IMR-90 (cell line): ENCODE measurements around the gene SLC25A26. TPM values are rescaled to one million over a fixed set of nuclear protein-coding genes. Genes with fewer than 3 reads are reported as not detected.

ENCODE experiments used
- ATAC-seq: fragments of 200-7000 bp; cut with Tn5 transposase; 2 replicates; pipeline ENCODE4 v1.9.1; 2020; ENCODE audit warnings: low read depth, mild to moderate bottlenecking, moderate library complexity
- BruUV-seq: library from RNA; stranded (reverse); fragments of 400-500 nt; replicated peaks from 2 replicates; lab custom pipeline; 2021; lab: Mats Ljungman, UMichigan
- CTCF ChIA-PET: fragments of 300-600 bp; formaldehyde crosslinking; extraction: SDS; loops from one replicate; lab custom pipeline; 2021; ENCODE audit warnings: antibody characterized with exemption; lab: Yijun Ruan, JAX
- POLR2A ChIA-PET: fragments of 300-600 bp; sonication (Branson Sonifier 250); formaldehyde crosslinking; loops from one replicate; lab custom pipeline; 2022; ENCODE audit warnings: antibody characterized with exemption; ENCODE audit not compliant: unreplicated experiment; lab: Charles Lee
- DNase-seq: peaks from one replicate; pipeline ENCODE4 v3.0.0; 2013
- H2AFZ ChIP-seq: replicated peaks from 2 replicates; pipeline ENCODE3; 2013; ENCODE audit warnings: low read length, mild to moderate bottlenecking; ENCODE audit not compliant: poor library complexity
- H2AK5ac ChIP-seq: 2 replicates; pipeline ENCODE4 v1.6.1; 2013; ENCODE audit warnings: low read depth, low read length, inconsistent platforms
- H2AK9ac ChIP-seq: replicated peaks from 2 replicates; pipeline ENCODE3; 2013; ENCODE audit warnings: mild to moderate bottlenecking, low read depth, low read length, moderate library complexity; ENCODE audit not compliant: poor library complexity
- H2BK120ac ChIP-seq: 2 replicates; pipeline ENCODE4 v1.6.1; 2013; ENCODE audit warnings: low read depth, low read length, inconsistent platforms
- H2BK15ac ChIP-seq: 3 replicates; pipeline ENCODE4 v1.6.1; 2013; ENCODE audit warnings: low read depth, low read length, inconsistent platforms
- H2BK20ac ChIP-seq: 2 replicates; pipeline ENCODE4 v1.6.1; 2013; ENCODE audit warnings: low read depth, mild to moderate bottlenecking, inconsistent platforms, low read length, moderate library complexity
- H2BK5ac ChIP-seq: 2 replicates; pipeline ENCODE4 v1.6.1; 2013; ENCODE audit warnings: mild to moderate bottlenecking, low read depth, low read length, inconsistent platforms; ENCODE audit not compliant: poor library complexity, severe bottlenecking
- H3K14ac ChIP-seq: replicated peaks from 2 replicates; pipeline ENCODE4 v1.6.1; 2013; ENCODE audit warnings: low read depth, low read length, inconsistent platforms
- H3K18ac ChIP-seq: 2 replicates; pipeline ENCODE4 v1.6.1; 2013; ENCODE audit warnings: low read depth, low read length, control low read depth
- H3K23ac ChIP-seq: 2 replicates; pipeline ENCODE4 v1.6.1; 2013; ENCODE audit warnings: low read depth, low read length, inconsistent platforms
- H3K27ac ChIP-seq: 2 replicates; pipeline ENCODE4 v1.5.1; 2013; ENCODE audit warnings: mild to moderate bottlenecking, control low read depth, low read length; ENCODE audit not compliant: insufficient read depth
- H3K27me3 ChIP-seq: 2 replicates; pipeline ENCODE4 v1.6.1; 2013; ENCODE audit warnings: low read length; ENCODE audit not compliant: control insufficient read depth, insufficient read depth
- H3K36me3 ChIP-seq: 2 replicates; pipeline ENCODE4 v1.6.1; 2013; ENCODE audit warnings: low read length, mixed read lengths; ENCODE audit not compliant: control insufficient read depth, insufficient read depth
- H3K4ac ChIP-seq: 2 replicates; pipeline ENCODE4 v1.6.1; 2013; ENCODE audit warnings: low read depth, low read length, inconsistent platforms
- H3K4me1 ChIP-seq: 2 replicates; pipeline ENCODE4 v1.6.1; 2013; ENCODE audit warnings: low read length, mixed read lengths; ENCODE audit not compliant: control insufficient read depth, insufficient read depth
- H3K4me2 ChIP-seq: 2 replicates; pipeline ENCODE4 v1.6.1; 2013; ENCODE audit warnings: low read depth, mild to moderate bottlenecking, control low read depth, low read length, moderate library complexity
- H3K4me3 ChIP-seq: 2 replicates; pipeline ENCODE4 v1.5.1; 2013; ENCODE audit warnings: low read depth, mild to moderate bottlenecking, control low read depth, low read length, moderate library complexity; ENCODE audit not compliant: insufficient read depth
- H3K56ac ChIP-seq: 2 replicates; pipeline ENCODE4 v1.6.1; 2013; ENCODE audit warnings: low read length, inconsistent platforms; ENCODE audit not compliant: insufficient read depth; ENCODE audit errors: extremely low read depth
- H3K79me1 ChIP-seq, 2 experiments: 2 replicates each; pipeline ENCODE4 v1.6.1; 2013; ENCODE audit warnings: low read length in 2 of 2, inconsistent platforms in 1 of 2, low read depth in 1 of 2
- H3K9ac ChIP-seq: 2 replicates; pipeline ENCODE4 v1.6.1; 2013; ENCODE audit warnings: low read depth, low read length, control low read depth
- H3K9me1 ChIP-seq: 2 replicates; pipeline ENCODE4 v1.6.1; 2013; ENCODE audit warnings: low read length, inconsistent platforms; ENCODE audit not compliant: insufficient read depth
- H3K9me3 ChIP-seq: 2 replicates; pipeline ENCODE4 v1.6.1; 2013; ENCODE audit warnings: low read length; ENCODE audit not compliant: control insufficient read depth, insufficient read depth
- H4K20me1 ChIP-seq: 2 replicates; pipeline ENCODE4 v1.6.1; 2013; ENCODE audit warnings: low read length, inconsistent platforms; ENCODE audit not compliant: insufficient read depth
- H4K5ac ChIP-seq: 2 replicates; pipeline ENCODE4 v1.6.1; 2013; ENCODE audit warnings: mild to moderate bottlenecking, low read depth, low read length, control low read depth
- H4K8ac ChIP-seq, 2 experiments: 2 replicates each; pipeline ENCODE4 v1.6.1; 2013; ENCODE audit warnings: low read depth in 2 of 2, low read length in 2 of 2, control low read depth in 1 of 2, inconsistent platforms in 1 of 2
- H4K91ac ChIP-seq: 2 replicates; pipeline ENCODE4 v1.6.1; 2013; ENCODE audit warnings: low read depth, low read length, inconsistent platforms; ENCODE audit not compliant: insufficient read depth
- BHLHE40 ChIP-seq: fragments of 150-350 bp; IDR thresholded peaks from 2 replicates; pipeline ENCODE4 v1.6.1; 2016; ENCODE audit warnings: mild to moderate bottlenecking, low read depth, low read length
- CEBPB ChIP-seq: IDR thresholded peaks from 2 replicates; pipeline ENCODE4 v1.6.1; 2012; ENCODE audit warnings: low read depth, low read length, improper control_type of control experiment
- CHD1 ChIP-seq: IDR thresholded peaks from 2 replicates; pipeline ENCODE4 v1.6.1; 2012; ENCODE audit warnings: low read depth, low read length, improper control_type of control experiment
- ELK1 ChIP-seq: fragments of 150-350 bp; IDR thresholded peaks from 2 replicates; pipeline ENCODE4 v1.6.1; 2016; ENCODE audit warnings: low read depth, mild to moderate bottlenecking, low read length, moderate library complexity, borderline replicate concordance
- FOS ChIP-seq: fragments of 150-350 bp; IDR thresholded peaks from 2 replicates; pipeline ENCODE4 v1.6.1; 2016; ENCODE audit warnings: low read depth, low read length
- MAZ ChIP-seq: IDR thresholded peaks from 2 replicates; pipeline ENCODE4 v1.6.1; 2012; ENCODE audit warnings: low read depth, mild to moderate bottlenecking, low read length, improper control_type of control experiment, moderate library complexity, borderline replicate concordance
- NFE2L2 ChIP-seq: fragments of 150-350 bp; IDR thresholded peaks from 2 replicates; pipeline ENCODE4 v1.6.1; 2016; ENCODE audit warnings: low read depth, mild to moderate bottlenecking, low read length
- POLR2A ChIP-seq: IDR thresholded peaks from 2 replicates; pipeline ENCODE4 v1.6.1; 2012; ENCODE audit warnings: mild to moderate bottlenecking, low read depth, low read length
- RAD21 ChIP-seq: IDR thresholded peaks from 2 replicates; pipeline ENCODE4 v1.6.1; 2012; ENCODE audit warnings: low read length, improper control_type of control experiment
- RCOR1 ChIP-seq: IDR thresholded peaks from 2 replicates; pipeline ENCODE4 v1.6.1; 2012; ENCODE audit warnings: mild to moderate bottlenecking, low read length, improper control_type of control experiment; ENCODE audit not compliant: insufficient replicate concordance
- RFX5 ChIP-seq: IDR thresholded peaks from 2 replicates; pipeline ENCODE4 v1.8.0; 2012; ENCODE audit warnings: low read depth, mild to moderate bottlenecking, low read length, moderate library complexity
- SMC3 ChIP-seq: fragments of 150-350 bp; IDR thresholded peaks from 2 replicates; pipeline ENCODE4 v1.6.1; 2016; ENCODE audit warnings: low read depth, mild to moderate bottlenecking, antibody characterized with exemption, low read length, moderate library complexity
- USF2 ChIP-seq: fragments of 150-350 bp; IDR thresholded peaks from 2 replicates; pipeline ENCODE4 v1.6.1; 2017; ENCODE audit warnings: mild to moderate bottlenecking, antibody characterized with exemption, low read length, low read depth
- WGBS, 2 experiments: methylation state at CpG; one replicate each; pipeline versions ENCODE4 v1.1.5 to v1.1.7; 2013; ENCODE audit warnings: missing lambda C conversion rate in 2 of 2; ENCODE audit not compliant: insufficient read length in 1 of 2; ENCODE audit errors: extremely low coverage in 2 of 2; 5-methylcytosine and 5-hydroxymethylcytosine counted together
- dilution Hi-C: fragments of 300-500 bp; cut with HindIII; formaldehyde crosslinking; loops from one replicate; pipeline ENCODE4 v1.14.3; 2018; ENCODE audit warnings: low sequenced_read_pairs; ENCODE audit not compliant: unreplicated experiment
- in situ Hi-C: fragments of 300-500 bp; cut with MboI; formaldehyde crosslinking; loops from 3 replicates; pipeline ENCODE4 v1.14.3; 2019; ENCODE audit warnings: low sequenced_read_pairs, inconsistent platforms, mixed read lengths
- intact Hi-C: fragments of 100-400 bp; cut with micrococcal nuclease; formaldehyde crosslinking; loops from 2 replicates; pipeline ENCODE4 v1.10.0; 2022
- polyA plus RNA-seq, 3 experiments: library from polyadenylated mRNA; depleted of rRNA; stranded (reverse); fragments of >200 nt; gene quantifications; 2 replicates each; pipeline ENCODE4 v1.2.3, GENCODE V29; 2012; ENCODE audit warnings: low replicate concordance in 1 of 3
- total RNA-seq: library from RNA; depleted of rRNA; stranded (reverse); fragments of >200 nt; gene quantifications from 2 replicates; pipeline ENCODE4 v1.2.3, GENCODE V29; 2012

The SLC25A26 gene
- total and polyA plus RNA-seq, 2 of the 4 experiments (the other 2 are of a cell fraction): 10.9 to 12.7 TPM

GRCh38 chr3:66377800-66378199 lies 157.0 kb downstream of the SLC25A26 start:
- 0 out of 2 replicates have a peak, but pooled peaks cover 2% of the 10 kb centered on the region for H3K9me1 ChIP-seq
- no peaks in the 10 kb centered on the region for H3K9me3 ChIP-seq
- H3K4me2 ChIP-seq: no peak overlapping the region
- dilution Hi-C loops: no loop called here
- no peak overlapping the region for H2BK120ac ChIP-seq
- WGBS, 2 experiments: no CpG with 5 or more reads among the region's 5 CpGs
- ATAC-seq (no peak), DNase-seq (no peak)
- no peak overlapping the region for H2AK9ac ChIP-seq
- no peak overlapping the region for H3K18ac ChIP-seq
- no peak overlapping the region for H2BK15ac ChIP-seq
- H3K36me3 ChIP-seq: peaks cover 48% of the 10 kb centered on the region
- in situ Hi-C loops: no loop called here
- peaks cover 3% of the 10 kb centered on the region for H3K4me1 ChIP-seq
- ChIA-PET POLR2A (no interaction called here), CTCF (interaction anchor here (0.6 to 1.2 kb wide), 4 partner anchors 9 to 113 kb away, joined by 3 to 6 read pairs (median 4); no protein-coding TSS in a partner anchor)
- H2AFZ ChIP-seq: no peak overlapping the region
- H3K4me3 ChIP-seq: no peak overlapping the region
- H4K91ac ChIP-seq: no peak overlapping the region
- intact Hi-C loops: no loop called here
- no peak overlapping the region for H3K4ac ChIP-seq
- H4K8ac ChIP-seq: no peak overlapping the region
- no peak overlapping the region for H3K56ac ChIP-seq
- H3K27me3 ChIP-seq: no peaks in the 10 kb centered on the region
- H3K14ac ChIP-seq: no peak overlapping the region
- H2BK20ac ChIP-seq: no peak overlapping the region
- no peaks in the 10 kb centered on the region for H4K20me1 ChIP-seq
- TF ChIP-seq FOS (no peak), CEBPB (no peak), CHD1 (no peak), SMC3 (no peak), RFX5 (no peak), ELK1 (no peak), RAD21 (no peak), BHLHE40 (no peak), USF2 (no peak), MAZ (no peak), NFE2L2 (no peak), POLR2A (no peak), RCOR1 (no peak)
- BruUV-seq: no TSS peak
- no peak overlapping the region for H2AK5ac ChIP-seq
- H3K23ac ChIP-seq: no peak overlapping the region
- no peak overlapping the region for H3K27ac ChIP-seq
- no peak overlapping the region for H2BK5ac ChIP-seq
- H3K9ac ChIP-seq: no peak overlapping the region
- H4K5ac ChIP-seq: no peak overlapping the region
- no peaks in the 10 kb centered on the region for H3K79me1 ChIP-seq
